B cell (primary cell): ENCODE data around the gene DAZAP1.

Source experiments
- EZH2 ChIP-seq: IDR thresholded peaks from 2 replicates; pipeline ENCODE4 v1.6.1; 2012; ENCODE audit warnings: borderline replicate concordance, low read depth, mild to moderate bottlenecking, moderate library complexity, low read length; ENCODE audit not compliant: insufficient read depth, poor library complexity, severe bottlenecking
- TF ChIP-seq, protein P1 (sequence below): fragments of 200-600 bp; IDR thresholded peaks from one replicate; pipeline ENCODE4 v1.8.0; 2022; ENCODE audit warnings: antibody characterized with exemption, mild to moderate bottlenecking

DNA sequence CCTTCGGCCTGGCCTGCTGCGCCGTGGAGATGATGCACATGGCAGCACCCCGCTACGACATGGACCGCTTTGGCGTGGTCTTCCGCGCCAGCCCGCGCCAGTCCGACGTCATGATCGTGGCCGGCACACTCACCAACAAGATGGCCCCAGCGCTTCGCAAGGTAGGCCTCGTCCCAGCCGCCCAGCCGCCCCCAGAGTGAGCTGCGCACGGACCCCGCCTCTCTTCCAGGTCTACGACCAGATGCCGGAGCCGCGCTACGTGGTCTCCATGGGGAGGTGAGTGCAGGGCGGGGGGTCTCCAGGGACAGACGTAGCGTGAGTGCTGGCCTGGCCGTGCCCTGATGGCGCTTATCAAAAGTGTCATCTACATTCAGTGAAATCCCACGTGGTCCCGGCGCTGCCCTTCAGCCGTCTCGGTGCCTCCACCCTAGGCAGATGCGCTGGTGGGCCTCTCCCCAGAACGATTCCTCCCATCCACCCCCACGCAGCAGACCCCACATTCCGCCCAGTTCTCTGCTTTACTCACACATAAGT is 16.4 kb upstream of the DAZAP1 start:
- TF ChIP-seq, protein P1, sequence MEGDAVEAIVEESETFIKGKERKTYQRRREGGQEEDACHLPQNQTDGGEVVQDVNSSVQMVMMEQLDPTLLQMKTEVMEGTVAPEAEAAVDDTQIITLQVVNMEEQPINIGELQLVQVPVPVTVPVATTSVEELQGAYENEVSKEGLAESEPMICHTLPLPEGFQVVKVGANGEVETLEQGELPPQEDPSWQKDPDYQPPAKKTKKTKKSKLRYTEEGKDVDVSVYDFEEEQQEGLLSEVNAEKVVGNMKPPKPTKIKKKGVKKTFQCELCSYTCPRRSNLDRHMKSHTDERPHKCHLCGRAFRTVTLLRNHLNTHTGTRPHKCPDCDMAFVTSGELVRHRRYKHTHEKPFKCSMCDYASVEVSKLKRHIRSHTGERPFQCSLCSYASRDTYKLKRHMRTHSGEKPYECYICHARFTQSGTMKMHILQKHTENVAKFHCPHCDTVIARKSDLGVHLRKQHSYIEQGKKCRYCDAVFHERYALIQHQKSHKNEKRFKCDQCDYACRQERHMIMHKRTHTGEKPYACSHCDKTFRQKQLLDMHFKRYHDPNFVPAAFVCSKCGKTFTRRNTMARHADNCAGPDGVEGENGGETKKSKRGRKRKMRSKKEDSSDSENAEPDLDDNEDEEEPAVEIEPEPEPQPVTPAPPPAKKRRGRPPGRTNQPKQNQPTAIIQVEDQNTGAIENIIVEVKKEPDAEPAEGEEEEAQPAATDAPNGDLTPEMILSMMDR: no peak
- no peak for TF ChIP-seq EZH2
